RWPE1 (cell line): ENCODE data around the gene PABPN1.

Experiments used
- CTCF ChIA-PET: fragments of 350-600 bp; sonication (Branson Sonifier 250); formaldehyde crosslinking; extraction: SDS; loops from one replicate; lab custom pipeline; 2021; lab: Yijun Ruan, JAX
- POLR2A ChIA-PET: fragments of 400-600 bp; formaldehyde crosslinking; extraction: SDS; loops from one replicate; lab custom pipeline; 2020; ENCODE audit warnings: antibody characterized with exemption; ENCODE audit not compliant: low non-redundant PET; lab: Yijun Ruan, JAX
- DNase-seq: peaks from one replicate; pipeline ENCODE4 v3.0.0; 2012; ENCODE audit warnings: low spot score
- H3K27ac ChIP-seq: fragments of 450-650 bp; 2 replicates; pipeline ENCODE4 v1.5.1; 2017
- TF ChIP-seq, protein P1 (sequence below): fragments of 450-650 bp; conservative IDR thresholded peaks from 2 replicates; pipeline ENCODE4 v1.5.1; 2017; ENCODE audit warnings: low read depth, mild to moderate bottlenecking

The PABPN1 gene

DNA sequence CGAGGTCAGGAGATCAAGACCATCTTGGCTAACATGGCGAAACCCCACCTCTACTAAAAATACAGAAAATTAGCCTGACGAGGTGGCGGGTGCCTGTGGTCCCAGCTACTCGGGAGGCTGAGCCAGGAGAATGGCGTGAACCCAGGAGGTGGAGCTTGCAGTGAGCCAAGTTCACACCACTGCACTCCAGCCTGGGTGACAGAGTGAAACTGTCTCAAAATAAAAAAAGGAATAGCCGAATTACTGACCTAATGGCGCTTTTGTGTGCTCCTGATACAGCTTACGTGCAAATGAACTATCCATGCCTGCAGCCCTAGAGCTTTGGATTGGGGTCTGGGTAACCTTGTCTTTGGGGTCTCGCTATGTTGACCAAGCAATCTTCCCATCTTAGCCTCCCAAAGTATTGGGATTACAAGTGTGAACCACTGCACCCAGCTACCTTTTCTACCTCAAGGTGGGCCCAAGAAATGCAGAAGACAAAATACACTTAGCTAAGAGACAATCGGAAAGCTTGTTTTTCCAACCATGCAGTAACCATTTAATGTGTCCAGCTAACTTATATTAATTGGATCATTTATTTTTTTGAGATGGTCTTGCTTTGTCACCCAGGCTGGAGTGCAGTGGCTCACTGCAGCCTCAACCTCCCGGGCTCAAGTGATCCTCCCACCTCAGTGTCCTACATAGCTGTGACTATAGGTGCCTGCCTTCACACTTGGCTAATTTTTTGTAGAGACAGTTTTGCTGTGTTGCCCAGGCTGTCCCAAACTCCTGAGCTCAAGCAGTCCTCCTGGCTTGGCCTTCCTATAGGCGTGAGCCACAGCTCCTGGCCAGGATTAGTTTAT is 5.5 kb downstream of the PABPN1 start:
- H3K27ac ChIP-seq, result peak overlapping the region; percentile 32; the same call in 1 of the 2 replicates
- ChIA-PET CTCF (interaction anchor here (0.5 to 2.7 kb wide), 8 partner anchors 49 to 602 kb away, joined by 3 to 34 read pairs (median 3); no protein-coding TSS in a partner anchor), POLR2A (interaction anchor here (0.6 to 1.0 kb wide), 3 partner anchors 20 to 58 kb away, joined by 4 to 6 read pairs (median 4); partner anchors contain the start of gene BCL2L2)
- TF ChIP-seq, protein P1, sequence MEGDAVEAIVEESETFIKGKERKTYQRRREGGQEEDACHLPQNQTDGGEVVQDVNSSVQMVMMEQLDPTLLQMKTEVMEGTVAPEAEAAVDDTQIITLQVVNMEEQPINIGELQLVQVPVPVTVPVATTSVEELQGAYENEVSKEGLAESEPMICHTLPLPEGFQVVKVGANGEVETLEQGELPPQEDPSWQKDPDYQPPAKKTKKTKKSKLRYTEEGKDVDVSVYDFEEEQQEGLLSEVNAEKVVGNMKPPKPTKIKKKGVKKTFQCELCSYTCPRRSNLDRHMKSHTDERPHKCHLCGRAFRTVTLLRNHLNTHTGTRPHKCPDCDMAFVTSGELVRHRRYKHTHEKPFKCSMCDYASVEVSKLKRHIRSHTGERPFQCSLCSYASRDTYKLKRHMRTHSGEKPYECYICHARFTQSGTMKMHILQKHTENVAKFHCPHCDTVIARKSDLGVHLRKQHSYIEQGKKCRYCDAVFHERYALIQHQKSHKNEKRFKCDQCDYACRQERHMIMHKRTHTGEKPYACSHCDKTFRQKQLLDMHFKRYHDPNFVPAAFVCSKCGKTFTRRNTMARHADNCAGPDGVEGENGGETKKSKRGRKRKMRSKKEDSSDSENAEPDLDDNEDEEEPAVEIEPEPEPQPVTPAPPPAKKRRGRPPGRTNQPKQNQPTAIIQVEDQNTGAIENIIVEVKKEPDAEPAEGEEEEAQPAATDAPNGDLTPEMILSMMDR, result no peak
- DNase-seq, result no peak

DNA sequence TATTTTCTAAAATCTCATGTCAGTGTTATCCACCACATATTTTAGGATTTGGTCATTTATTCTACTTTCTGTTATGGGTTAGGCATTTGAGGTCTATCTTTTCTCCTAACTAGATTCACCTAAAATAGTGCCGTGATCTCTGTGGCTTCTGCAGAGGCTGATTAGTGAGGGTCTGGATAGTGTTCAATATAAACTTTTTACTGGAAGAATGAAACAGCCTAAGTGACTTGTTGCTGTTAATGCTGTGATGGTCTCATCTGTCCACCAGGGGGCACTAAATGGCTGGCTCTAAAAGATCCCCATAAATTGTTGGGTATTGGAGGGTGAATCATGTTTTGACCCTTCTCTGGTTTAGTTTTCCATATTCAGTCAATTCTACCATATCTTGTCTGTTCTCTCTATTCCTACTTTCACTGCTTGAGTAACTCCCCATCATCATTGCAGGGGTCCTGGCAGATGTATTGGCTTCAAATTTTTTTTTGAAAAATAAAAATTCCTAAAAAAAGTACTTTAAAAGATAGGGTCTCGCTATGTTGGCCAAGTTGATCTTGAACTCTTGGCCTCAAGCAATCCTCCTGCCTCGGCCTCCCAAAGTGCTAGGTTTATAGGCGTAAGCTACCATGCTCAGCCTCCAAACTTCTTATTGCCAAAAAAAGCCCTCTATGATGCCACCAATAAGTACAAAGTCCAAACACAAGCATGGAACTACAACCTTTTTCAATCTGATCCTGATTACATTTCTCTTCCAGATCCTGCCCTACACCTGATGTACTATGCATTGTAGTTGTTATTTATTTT is 6.9 kb downstream of the PABPN1 start:
- TF ChIP-seq, protein P1, result peak; percentile 89
- peak; percentile 76 for DNase-seq
- POLR2A ChIA-PET, result no interaction called here
- CTCF ChIA-PET, result interaction anchor here (2.7 kb wide), 1 partner anchor 52 kb away, joined by 34 read pairs; no protein-coding TSS in a partner anchor
- no peak overlapping the region for H3K27ac ChIP-seq

DNA sequence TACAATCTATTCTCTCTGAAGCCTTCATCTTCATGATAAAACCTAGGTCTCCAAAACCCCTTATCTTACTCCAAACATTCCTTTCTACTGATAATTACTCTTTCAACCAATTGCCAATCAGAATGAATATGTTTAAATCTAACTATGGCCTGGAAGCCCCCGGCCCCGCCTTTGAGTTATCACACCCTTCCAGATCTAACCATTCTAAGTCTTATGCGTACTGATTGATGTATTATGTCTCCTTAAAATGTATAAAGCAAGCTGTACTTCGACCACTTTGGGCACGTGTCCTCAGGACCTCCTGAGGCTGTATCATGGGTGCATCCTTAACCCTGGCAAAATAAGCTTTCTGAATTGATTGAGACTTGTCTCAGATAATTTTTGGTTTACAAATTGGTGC is 14.4 kb downstream of the PABPN1 start:
- H3K27ac ChIP-seq, result no peak overlapping the region
- DNase-seq, result no peak
- TF ChIP-seq, protein P1, result no peak
- ChIA-PET CTCF (no interaction called here), POLR2A (no interaction called here)

DNA sequence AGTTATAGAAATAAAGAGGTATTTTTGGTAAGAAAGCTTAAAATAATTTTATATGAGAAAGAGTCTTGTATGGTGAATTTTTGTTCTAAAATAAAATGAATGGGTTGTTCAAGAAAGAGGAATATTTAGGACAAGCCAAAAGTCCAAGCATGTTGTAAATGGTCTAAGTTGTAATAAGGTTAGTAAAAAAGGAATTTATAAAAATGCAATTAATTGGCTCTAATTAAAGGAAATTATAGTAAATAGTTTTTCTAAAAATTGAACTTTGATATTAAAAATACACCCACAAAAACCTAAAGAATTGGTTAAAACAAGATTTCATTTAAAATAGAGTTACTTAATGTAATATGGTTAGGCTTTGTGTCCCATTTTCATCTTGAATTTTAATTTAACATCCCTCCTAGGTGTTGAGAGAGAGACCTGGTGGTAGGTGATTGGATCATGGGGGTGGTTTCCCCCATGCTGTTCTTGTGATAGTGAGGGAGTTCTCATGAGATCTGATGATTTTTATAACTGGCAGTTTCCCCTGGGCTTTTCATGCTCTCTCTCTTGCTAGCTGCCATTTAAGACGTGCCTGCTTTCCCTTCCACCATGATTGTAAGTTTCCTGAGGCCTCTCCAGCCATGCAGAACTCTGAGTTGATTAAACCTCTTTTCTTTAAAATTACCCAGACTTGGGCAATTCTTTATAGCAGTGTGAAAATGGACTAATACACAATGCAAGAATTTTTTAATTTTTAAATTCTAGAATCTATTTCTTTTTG is 18.4 kb downstream of the PABPN1 start:
- CTCF ChIA-PET, result interaction anchor here (0.6 kb wide), 1 partner anchor 27 kb away, joined by 3 read pairs; no protein-coding TSS in a partner anchor
- POLR2A ChIA-PET, result no interaction called here
- H3K27ac ChIP-seq, result no peak overlapping the region
- TF ChIP-seq, protein P1, result no peak
- DNase-seq, result no peak

DNA sequence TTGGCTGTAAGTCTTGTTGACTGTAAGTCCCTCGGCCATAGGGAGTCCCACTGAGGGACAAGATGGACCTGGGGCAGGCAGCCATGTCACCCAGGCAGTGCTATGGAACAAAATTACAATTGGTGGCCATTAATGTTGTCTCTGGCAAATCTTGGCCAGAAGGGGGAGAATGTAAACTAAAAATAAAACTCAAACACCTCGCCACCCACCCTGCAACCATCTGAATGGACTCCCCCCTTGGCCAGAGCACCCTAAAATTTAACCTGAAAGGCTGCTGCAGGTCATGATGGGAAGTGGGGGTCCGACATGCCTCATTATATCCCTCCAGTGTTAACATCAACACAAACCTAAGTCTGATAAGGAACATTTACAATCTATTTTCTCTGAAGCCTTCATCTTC is 23.2 kb downstream of the PABPN1 start:
- TF ChIP-seq, protein P1, result no peak
- ChIA-PET POLR2A (no interaction called here), CTCF (interaction anchor here (1.0 to 1.3 kb wide), 2 partner anchors 35 to 36 kb away, joined by 5 to 6 read pairs; no protein-coding TSS in a partner anchor)
- DNase-seq, result no peak
- no peak overlapping the region for H3K27ac ChIP-seq
